SKM-1 (cell line): ENCODE results near the gene GPC1.

Experiments
- DNase-seq: peaks from one replicate; lab custom pipeline; 2025; ENCODE audit not compliant: unreplicated experiment; lab: John Stamatoyannopoulos, UW

The GPC1 gene

DNA sequence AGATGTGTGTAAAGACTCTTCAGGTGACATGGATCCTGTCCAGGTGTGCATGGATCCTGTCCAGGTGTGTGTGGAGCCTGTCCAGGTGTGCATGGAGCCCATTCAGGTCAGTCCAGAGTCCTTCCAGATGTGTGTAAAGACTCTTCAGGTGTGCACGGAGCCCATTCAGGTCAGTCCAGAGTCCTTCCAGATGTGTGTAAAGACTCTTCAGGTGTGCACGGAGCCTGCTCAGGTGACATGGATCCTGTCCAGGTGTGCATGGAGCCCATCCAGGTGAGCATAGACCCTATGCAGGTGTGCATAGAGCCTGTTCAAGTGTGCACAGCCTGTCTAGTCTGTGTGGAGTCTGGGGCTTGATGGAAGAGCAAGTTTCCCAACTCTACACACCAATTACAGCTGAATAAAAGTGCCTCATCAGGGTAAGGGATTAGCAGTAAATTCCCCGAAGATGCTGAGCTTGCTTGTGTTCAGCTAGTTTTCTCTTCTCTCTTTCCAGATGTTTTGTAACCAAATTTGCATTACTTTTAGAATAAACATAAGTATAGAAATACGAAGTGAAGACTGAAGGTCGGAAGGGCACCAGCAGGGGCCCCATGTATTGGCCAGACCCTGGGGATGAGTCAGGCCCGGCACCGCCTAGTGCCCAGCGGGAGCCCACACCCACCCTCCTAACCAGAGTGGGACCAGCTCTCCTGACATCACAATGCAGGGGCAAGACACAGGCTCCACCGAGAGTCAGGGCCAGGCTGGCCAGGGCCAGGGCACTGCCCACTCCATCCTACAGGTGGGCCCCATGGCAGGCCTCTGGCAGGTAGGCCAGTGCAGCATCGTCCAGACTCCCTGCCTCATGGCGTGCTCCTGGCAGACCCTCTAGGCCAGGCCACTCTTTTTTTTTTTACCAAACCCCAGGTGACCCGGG, 38.6 kb upstream of the GPC1 start:
- DNase-seq, result no peak

- DNase-seq, result no peak
Measured at GRCh38 chr2:240397542-240397916, 37.9 kb upstream of the GPC1 start.

DNA sequence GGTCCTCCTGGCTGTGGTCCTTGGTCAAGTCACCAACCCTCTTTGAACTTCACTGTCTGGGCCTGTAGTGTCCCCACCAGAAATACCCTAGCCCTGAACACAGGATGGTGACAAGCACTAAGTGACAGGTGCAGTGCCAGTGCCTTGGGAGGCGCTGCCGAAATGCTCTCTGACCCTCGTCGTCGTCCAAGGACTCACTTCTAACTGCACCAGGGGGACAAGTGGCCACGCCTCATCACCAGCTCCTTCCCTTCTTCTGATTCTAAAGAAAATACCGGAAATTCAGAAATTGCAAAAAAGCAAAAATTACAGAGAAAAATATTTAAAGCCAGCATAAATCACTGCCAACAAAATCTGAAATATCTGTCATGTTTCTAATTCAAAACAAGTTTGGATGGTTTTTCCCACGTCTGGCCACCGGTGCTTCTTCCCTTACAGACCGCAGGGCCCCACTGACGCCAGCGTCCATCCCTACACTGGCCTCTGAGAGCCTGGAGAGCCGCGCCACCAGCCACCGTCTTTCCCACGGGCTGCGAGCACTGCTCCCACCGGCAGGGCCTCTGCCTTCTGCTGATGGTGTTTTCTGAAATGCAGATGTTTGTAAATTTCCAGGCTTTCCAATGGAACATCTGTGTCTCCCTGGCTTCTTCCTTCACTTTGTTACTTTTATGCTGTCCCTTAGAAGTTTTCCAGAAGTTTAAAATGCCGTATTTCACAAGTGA, 37.4 kb upstream of the GPC1 start:
- DNase-seq, result no peak

DNA sequence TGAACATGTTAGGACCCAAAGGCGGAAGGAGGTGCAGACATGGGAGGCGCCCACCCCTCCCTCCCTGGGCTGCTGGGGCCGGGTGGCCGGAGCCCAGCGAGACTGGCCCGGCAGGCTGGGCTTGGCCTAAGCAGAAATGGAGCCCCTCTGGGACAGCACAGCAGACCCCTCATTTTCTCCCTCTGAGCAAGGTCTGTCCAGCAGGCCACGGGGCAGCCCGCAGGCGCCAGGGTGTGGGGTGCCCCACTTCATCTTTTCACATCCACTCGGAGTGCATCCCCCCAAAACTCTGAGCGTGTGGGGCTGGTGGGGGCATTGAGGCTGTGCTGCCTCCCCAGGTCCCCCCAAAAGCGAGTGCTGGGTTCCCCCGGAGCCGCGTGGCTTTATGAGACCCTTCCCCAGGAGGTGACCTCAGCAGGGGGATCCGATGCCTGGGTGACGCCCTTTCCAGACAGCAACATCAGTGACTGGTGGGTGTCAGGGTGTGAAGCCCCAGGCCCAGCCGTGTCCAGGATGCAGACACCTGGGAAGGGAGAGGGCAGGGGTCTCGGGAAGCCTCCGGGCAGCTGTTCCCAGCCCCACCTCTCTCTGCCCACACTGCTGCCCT, 36.7 kb upstream of the GPC1 start:
- DNase-seq, result no peak

DNA sequence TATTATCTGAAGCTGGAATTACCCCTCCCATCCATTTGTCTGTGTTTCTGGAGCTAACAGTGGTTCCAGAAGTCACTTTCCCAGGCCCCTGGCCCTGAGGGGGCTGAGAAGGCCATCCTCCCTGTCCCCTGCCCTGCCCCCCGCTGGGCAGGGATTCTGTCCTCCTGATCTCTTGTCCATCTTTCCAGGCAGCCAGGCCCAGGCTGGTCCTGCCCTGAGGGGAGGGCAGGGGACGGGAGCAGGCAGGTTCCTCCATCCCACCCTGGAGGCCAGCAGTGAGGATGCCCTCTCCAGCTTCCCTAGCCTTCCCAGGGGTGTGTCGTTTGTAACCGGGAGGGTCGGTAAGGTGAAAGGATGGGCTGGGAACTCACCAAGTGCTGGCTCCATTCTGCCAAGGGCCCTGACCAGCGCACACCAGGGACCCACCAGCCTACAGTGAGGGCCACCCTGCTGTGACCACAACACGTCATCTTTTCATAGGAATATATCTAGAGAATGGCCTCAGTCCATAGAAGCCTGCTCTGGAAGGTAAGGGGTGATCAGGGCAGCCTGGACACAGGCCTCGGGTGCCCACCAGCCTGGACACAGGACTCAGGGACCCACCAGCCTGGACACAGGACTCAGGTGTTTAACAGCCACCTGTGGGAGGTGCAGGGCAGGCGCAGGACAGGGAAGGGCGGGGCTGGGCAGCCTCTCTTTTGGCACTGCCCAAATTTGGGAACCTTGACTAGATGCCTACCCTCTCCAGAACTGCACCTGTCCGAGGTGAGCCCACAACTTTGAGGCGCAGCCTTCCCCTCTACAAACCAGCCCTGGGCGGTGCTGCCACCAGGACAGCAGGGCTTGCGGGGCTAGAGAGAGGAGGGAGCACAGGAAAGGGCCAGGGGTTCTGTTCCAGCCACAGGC, 35.8 kb upstream of the GPC1 start:
- DNase-seq, result no peak

DNA sequence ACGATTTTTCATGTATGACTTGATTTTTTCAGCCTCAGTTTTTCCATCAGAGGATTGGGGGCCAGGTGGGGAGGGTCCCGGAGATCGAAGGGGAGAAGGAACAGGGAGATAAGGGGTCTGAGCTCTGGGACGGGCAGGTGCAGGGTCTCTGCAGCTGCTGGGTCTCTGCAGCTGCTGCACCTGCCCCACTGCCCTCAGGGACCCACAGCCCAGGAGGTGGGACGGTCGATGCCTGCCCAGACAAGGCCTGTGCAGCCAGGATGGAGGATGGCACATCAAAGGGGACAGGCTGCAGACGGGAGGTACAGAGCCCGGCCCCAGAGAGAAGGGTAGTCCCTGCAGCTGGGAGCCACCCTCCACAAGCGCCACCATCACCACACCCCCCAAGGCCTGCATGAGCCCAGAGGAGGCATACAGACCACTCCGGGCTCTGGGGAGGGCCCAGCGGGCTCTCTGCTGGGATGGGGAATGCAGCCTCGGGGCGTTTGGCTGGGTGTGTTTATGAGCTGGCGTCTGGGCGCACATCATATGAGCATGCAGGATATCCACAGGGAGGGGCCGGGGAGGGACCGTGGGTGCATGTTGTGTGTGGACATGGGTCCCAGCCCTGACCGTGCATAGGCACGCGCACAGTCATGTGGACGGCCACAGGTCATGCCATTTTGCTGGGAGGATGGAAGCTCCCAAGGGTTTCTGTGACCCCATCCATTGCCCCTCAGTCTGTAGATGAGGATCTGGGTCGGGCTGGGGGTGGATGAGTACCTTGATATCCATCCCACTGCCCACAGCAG, 34.9 kb upstream of the GPC1 start:
- no peak for DNase-seq

GRCh38 chr2:240401308-240401707, 34.2 kb upstream of the GPC1 start:
- no peak for DNase-seq

GRCh38 chr2:240401781-240402551, 33.5 kb upstream of the GPC1 start:
- DNase-seq, result no peak

- DNase-seq, result no peak
Measured at GRCh38 chr2:240402566-240403272, 32.7 kb upstream of the GPC1 start.

- DNase-seq, result no peak
Measured at GRCh38 chr2:240403396-240404104, 31.9 kb upstream of the GPC1 start.

DNA sequence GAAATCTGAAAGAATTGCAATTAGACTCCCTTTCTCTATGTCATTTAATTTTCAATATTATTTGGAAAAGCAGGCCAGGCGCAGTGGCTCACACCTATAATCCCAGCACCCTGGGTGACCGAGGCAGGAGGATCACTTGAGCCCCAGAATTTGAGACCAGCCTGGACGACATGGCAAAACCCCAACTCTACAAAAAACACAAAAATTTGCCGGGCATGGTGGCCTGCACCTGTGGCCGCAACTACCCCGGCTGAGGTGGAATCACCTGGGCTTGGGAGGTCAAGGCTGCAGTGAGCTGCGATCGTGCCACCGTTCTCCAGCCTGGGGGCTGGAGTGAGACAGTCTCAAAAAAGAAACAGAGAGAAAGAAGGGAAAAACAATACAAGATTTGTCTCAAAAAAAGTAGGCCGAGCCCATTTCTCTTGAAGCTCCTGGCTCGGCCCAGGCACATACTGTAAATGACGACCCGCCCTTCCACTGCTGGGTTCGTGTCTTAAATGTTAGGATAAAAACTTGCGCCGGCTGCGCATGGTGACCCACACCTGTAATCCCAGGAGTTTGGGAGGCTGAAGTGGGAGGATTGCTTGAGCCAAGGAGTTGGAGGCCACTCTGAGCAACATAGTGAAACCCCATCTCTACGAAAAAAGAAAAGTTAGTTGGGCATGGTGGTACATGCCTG, 31.1 kb upstream of the GPC1 start:
- no peak for DNase-seq

- no peak for DNase-seq
Measured at GRCh38 chr2:240405133-240405532, 30.3 kb upstream of the GPC1 start.

DNA sequence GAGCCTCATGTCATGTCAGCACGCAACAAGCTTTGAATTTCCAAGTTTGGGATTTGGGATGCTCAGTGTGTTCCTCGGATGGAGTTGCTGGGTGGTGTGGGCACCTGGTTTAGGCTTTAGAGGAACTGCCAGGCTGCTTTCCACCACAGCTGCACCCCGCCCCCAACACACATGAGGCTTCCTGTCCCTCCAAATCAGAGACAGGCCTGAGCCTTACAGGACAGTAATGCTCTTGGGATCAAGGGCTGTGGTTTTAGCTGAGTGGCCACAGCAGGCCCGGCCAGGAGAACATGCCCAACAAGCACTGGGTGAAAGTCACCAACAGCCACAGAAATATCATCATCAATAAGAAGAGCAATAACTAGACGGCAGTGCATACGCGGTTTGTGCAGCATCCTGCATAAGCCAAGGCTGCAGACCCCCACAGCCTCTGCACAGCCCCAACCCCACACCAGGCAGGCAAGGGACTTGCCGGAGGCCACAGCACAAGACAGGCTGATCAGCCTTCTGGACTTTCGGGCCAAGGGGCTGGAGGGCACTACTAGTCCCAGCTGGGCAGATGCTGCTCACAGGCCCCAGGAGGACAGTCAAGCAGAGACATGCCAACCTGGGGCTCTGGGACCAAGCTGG, 29.7 kb upstream of the GPC1 start:
- DNase-seq, result no peak

DNA sequence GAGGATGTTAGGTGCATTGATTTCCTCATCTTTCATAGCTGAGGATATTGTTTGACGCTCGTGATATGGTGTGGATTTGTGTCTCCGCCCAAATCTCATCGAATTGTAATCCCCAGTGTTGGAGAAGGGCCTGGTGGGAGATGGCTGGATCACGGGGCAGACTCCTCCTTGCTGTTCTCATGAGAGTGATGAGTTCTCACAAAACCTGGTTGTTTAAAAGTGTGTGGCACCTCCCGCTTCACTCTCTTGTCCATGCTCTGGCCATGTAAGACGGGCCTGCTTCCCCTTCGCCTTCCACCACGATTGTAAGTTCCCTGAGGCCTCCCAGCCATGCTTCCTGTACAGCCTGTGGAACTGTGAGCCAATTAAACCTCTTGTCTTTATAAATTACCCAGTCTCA, 28.4 kb upstream of the GPC1 start:
- no peak for DNase-seq

- DNase-seq, result no peak
Measured at GRCh38 chr2:240410004-240410403, 25.5 kb upstream of the GPC1 start.

- no peak for DNase-seq
Measured at GRCh38 chr2:240410808-240411207, 24.7 kb upstream of the GPC1 start.
